NCI-H187 treated with DMSO at 0.1 percent for 48 hours (cell line): Measurements from ENCODE around the gene E2F1.

Source experiments
- DNase-seq: peaks from one replicate; lab custom pipeline; 2025; lab: John Stamatoyannopoulos, UW

The E2F1 gene

GRCh38 chr20:33687370-33687915, 1.3 kb upstream of the E2F1 start:
- no peak for DNase-seq

- DNase-seq: no peak
Observed at GRCh38 chr20:33686984-33687366, 790 bp upstream of the E2F1 start.

GRCh38 chr20:33685328-33686099, 671 bp downstream of the E2F1 start:
- DNase-seq: no peak

GRCh38 chr20:33684533-33685327, 1.5 kb downstream of the E2F1 start:
- no peak for DNase-seq

GRCh38 chr20:33681728-33682353, 4.3 kb downstream of the E2F1 start:
- DNase-seq: no peak

- DNase-seq: no peak
Observed at GRCh38 chr20:33681288-33681687, 4.9 kb downstream of the E2F1 start.

GRCh38 chr20:33680686-33681085, 5.5 kb downstream of the E2F1 start:
- no peak for DNase-seq

GRCh38 chr20:33679758-33680485, 6.3 kb downstream of the E2F1 start:
- no peak for DNase-seq

- DNase-seq: no peak
Observed at GRCh38 chr20:33677991-33678702, 8.0 kb downstream of the E2F1 start.

- DNase-seq: no peak
Observed at GRCh38 chr20:33676652-33677645, 9.2 kb downstream of the E2F1 start.

GRCh38 chr20:33676121-33676520, 10.1 kb downstream of the E2F1 start:
- no peak for DNase-seq

GRCh38 chr20:33675136-33675959, 10.8 kb downstream of the E2F1 start:
- DNase-seq: no peak

GRCh38 chr20:33674294-33675135, 11.7 kb downstream of the E2F1 start, which contains the start of gene NECAB3:
TSS of gene NECAB3 (minus strand) at chr20:33674428. CDS start at chr20:33674352, 76 bp downstream.
- no peak for DNase-seq

GRCh38 chr20:33673410-33674293, 12.5 kb downstream of the E2F1 start:
- DNase-seq: no peak

- no peak for DNase-seq
Observed at GRCh38 chr20:33673114-33673409, 13.1 kb downstream of the E2F1 start.

- DNase-seq: no peak
Observed at GRCh38 chr20:33672426-33673113, 13.6 kb downstream of the E2F1 start.
